Testis (tissue), 3 donors: ENCODE data around the gene LMOD2. TPM values are rescaled to one million over a fixed set of nuclear protein-coding genes. Genes with fewer than 3 reads are reported as not detected.

ENCODE experiments used
- DNase-seq: peaks from one replicate; pipeline ENCODE4 v3.0.0-alpha.2; 2019
- H3K27ac ChIP-seq, 2 donors: fragments of 200-600 bp; sonication (generic); one replicate each; pipeline ENCODE4 v1.5.1; 2019
- H3K27me3 ChIP-seq: fragments of 200-600 bp; sonication (generic); one replicate; pipeline ENCODE4 v1.5.1; 2019
- H3K36me3 ChIP-seq: fragments of 200-600 bp; sonication (generic); one replicate; pipeline ENCODE4 v1.5.1; 2017; ENCODE audit warnings: low read depth; ENCODE audit errors: missing control alignments
- H3K4me1 ChIP-seq: fragments of 200-600 bp; sonication (generic); one replicate; pipeline ENCODE4 v1.5.1; 2019
- H3K4me3 ChIP-seq, 2 donors: fragments of 200-600 bp; sonication (generic); one replicate each; pipeline ENCODE4 v1.5.1; 2017 to 2019
- H3K9me3 ChIP-seq: fragments of 200-600 bp; sonication (generic); one replicate; pipeline ENCODE4 v1.5.1; 2017
- POLR2A ChIP-seq: fragments of 450-650 bp; IDR thresholded peaks from one replicate; pipeline ENCODE4 v1.6.1; 2017; ENCODE audit warnings: antibody characterized with exemption, mild to moderate bottlenecking, moderate library complexity
- WGBS, 2 donors: methylation state at CpG; one replicate each; pipeline ENCODE4 v1.1.5; 2018; 5-methylcytosine and 5-hydroxymethylcytosine counted together
- intact Hi-C: fragments of 100-400 bp; cut with DNase I; formaldehyde crosslinking; loops from one replicate; pipeline ENCODE4 v1.15.1; 2023; ENCODE audit warnings: low total_unique reads
- polyA plus RNA-seq: library from polyadenylated mRNA; stranded (reverse); fragments of 350-450 nt; fragmentation: Illumina TruSeq; extraction: RNeasy Lipid Tissue Mini Kit (QIAGEN cat#74804); gene quantifications from one replicate; pipeline ENCODE4 v1.2.3, GENCODE V29; 2014; ENCODE audit warnings: low read depth, low replicate concordance; ENCODE audit not compliant: insufficient read depth
- total RNA-seq, 2 donors: library from RNA; depleted of rRNA; stranded (reverse); fragments of >200 nt; gene quantifications; one replicate each; pipeline ENCODE4 v1.2.3, GENCODE V29; 2016
- TF ChIP-seq, protein P1 (sequence below), 3 experiments: fragments of 450-650 bp in 2 of 3; fragments of 200-600 bp in 1 of 3; sonication (generic) in 1 of 3; IDR thresholded peaks; one replicate each; pipeline ENCODE4 v1.5.1; 2016 to 2019; ENCODE audit warnings: antibody characterized with exemption in 3 of 3, mild to moderate bottlenecking in 2 of 3, moderate library complexity in 1 of 3

LMOD2 gene
- total and polyA plus RNA-seq, 3 donors from 2014 or later = 0.19 to 3.6 (median 0.39) TPM

DNA sequence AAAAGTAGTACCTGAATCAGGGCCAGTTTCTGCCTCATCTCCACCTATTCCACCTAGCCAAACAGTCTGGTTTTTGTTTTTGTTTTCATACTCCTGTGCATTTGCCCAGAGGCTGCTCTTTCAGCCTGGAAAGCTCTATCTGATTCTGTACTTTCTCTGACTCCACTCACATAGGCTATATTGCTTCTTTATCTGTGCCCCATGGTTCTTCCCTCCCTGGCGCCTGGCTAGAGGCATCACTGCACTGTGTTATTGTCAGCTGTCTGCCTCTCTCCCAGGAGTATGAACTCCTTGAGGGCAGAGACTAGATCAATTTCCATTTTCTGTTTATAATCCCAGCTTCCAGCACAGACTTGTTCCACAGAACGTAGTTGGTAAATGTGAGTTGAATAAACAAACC, 5.1 kb upstream of the LMOD2 start:
- WGBS, 2 donors = 78 to 79% methylated on average over 2 of the region's 2 CpGs
- H3K36me3 ChIP-seq = no peaks in the 10 kb centered on the region
- intact Hi-C loops = no loop called here
- no peaks in the 10 kb centered on the region for H3K9me3 ChIP-seq
- H3K4me1 ChIP-seq = peaks cover 3% of the 10 kb centered on the region
- DNase-seq = no peak
- no peak overlapping the region for H3K4me3 ChIP-seq
- H3K27me3 ChIP-seq = no peaks in the 10 kb centered on the region
- no peak overlapping the region for H3K27ac ChIP-seq
- TF ChIP-seq, protein P1, sequence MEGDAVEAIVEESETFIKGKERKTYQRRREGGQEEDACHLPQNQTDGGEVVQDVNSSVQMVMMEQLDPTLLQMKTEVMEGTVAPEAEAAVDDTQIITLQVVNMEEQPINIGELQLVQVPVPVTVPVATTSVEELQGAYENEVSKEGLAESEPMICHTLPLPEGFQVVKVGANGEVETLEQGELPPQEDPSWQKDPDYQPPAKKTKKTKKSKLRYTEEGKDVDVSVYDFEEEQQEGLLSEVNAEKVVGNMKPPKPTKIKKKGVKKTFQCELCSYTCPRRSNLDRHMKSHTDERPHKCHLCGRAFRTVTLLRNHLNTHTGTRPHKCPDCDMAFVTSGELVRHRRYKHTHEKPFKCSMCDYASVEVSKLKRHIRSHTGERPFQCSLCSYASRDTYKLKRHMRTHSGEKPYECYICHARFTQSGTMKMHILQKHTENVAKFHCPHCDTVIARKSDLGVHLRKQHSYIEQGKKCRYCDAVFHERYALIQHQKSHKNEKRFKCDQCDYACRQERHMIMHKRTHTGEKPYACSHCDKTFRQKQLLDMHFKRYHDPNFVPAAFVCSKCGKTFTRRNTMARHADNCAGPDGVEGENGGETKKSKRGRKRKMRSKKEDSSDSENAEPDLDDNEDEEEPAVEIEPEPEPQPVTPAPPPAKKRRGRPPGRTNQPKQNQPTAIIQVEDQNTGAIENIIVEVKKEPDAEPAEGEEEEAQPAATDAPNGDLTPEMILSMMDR (IDR thresholded peaks at IDR 0.05) = no peak
- TF ChIP-seq POLR2A = no peak

DNA sequence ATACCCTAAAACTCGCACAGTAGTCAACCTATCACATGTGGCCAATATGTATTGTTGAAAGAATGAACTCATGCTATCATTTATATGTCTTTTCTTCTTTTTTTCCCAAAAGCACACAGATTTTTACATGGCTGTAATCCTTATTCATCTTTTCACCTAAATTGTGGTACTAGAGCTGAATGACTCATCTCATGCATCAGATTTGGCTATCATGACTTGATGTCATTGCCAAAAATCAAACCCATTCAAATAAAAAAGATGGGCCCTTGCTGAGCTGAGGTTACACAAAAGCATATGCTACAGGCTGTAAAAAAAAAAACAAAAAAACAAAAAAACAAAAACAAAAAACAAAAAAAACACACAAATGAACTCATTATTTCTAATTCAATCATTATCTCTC, 3.3 kb upstream of the LMOD2 start:
- TF ChIP-seq POLR2A = no peak
- TF ChIP-seq, protein P1 (IDR thresholded peaks at IDR 0.05) = no peak
- intact Hi-C loops = no loop called here
- no peaks in the 10 kb centered on the region for H3K27me3 ChIP-seq
- H3K4me1 ChIP-seq = no peaks in the 10 kb centered on the region
- H3K4me3 ChIP-seq = no peak overlapping the region
- DNase-seq = no peak
- 93 to 100% methylated on average over 1 of the region's 1 CpG for WGBS, 2 donors
- H3K36me3 ChIP-seq = no peaks in the 10 kb centered on the region
- no peak overlapping the region for H3K27ac ChIP-seq
- no peaks in the 10 kb centered on the region for H3K9me3 ChIP-seq

DNA sequence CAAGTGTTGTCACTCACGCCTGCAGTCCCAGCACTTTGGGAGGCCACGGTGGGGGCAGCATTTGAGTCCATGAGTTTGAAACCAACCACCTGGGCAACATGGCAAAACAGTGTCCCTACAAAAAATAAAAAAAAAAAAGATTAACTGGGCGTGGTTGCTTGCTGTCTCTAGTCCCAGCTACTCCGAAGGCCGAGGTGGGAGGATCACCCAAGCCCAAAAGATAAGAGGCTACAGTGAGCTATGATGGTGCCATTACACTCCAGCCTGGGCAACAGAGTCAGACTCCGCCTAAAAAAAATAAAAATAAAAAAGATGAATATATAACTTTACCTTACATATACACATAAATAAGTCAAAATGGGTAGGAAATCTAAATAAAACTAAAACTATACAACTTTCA, 2.5 kb upstream of the LMOD2 start:
- TF ChIP-seq, protein P1 (IDR thresholded peaks at IDR 0.05) = no peak
- Histone ChIP-seq H3K4me3 (no peak overlapping the region), H3K27me3 (no peaks in the 10 kb centered on the region), H3K9me3 (no peaks in the 10 kb centered on the region), H3K27ac (no peak overlapping the region), H3K4me1 (no peaks in the 10 kb centered on the region), H3K36me3 (no peaks in the 10 kb centered on the region)
- intact Hi-C loops = no loop called here
- WGBS, 2 donors = 82 to 88% methylated on average over 6 of the region's 6 CpGs
- DNase-seq = no peak

DNA sequence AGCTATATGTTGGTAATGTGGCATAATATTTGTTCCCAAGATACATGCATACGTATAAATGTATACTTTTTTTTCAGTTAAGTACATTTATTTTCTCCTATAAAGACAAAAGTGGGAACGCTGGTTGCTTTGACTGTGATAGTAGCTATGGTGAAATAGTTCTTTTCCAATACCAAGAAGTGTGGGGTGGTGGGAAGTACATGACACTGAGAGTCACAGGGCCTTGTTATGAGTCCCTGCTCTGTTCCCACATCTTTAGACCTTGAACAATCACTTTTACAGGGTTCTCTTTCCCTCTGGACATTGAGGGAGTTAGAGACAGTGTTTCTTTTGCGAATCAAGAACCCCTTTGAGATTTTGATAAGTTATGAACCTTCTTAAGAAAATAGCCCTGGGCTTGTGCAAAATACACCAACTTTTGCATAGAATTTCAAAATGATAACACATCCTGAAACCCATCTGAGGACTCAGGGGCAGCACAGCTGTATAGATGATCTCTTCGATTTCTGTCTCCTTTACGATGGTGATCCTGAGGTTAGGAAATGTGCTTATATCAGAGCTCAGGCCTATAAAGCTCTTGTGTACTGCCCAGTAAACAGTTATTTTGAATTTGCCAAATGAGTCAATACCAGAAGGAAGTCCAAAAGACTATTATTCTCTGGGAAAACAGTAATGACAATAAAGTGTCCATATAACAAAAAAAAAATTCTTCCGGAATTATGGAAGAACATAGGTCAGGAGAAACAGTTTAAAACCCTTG, 1.1 kb downstream of the LMOD2 start:
- no peaks in the 10 kb centered on the region for H3K4me1 ChIP-seq
- intact Hi-C loops = no loop called here
- H3K36me3 ChIP-seq = no peaks in the 10 kb centered on the region
- 84% methylated on average over 6 of the region's 6 CpGs for WGBS, 2 donors
- TF ChIP-seq, protein P1 (IDR thresholded peaks at IDR 0.05) = no peak
- TF ChIP-seq POLR2A = no peak
- no peaks in the 10 kb centered on the region for H3K9me3 ChIP-seq
- H3K27me3 ChIP-seq = no peaks in the 10 kb centered on the region
- no peak for DNase-seq
- no peak overlapping the region for H3K4me3 ChIP-seq
- H3K27ac ChIP-seq = no peak overlapping the region

DNA sequence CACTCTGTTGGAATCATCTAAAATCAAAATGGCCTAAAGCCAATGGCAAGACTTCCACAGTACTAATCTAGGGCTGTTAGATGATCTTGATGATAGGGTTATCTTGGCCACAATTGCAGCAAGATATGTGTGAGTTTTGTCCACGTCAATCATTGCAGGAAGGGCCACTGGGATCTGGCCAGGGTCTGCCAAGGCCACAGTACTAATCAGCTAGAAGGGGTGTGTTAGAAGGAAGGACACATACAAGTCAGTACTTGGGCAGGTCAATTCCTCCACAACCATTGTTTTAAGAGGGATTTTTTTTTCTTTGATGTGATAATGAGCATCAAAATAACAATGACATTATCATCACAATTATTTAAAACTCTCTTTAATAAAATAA, 1.6 kb downstream of the LMOD2 start:
- TF ChIP-seq, protein P1 (IDR thresholded peaks at IDR 0.05) = no peak
- no peak for TF ChIP-seq POLR2A
- WGBS, 2 donors = 50 to 69% methylated on average over 1 of the region's 1 CpG
- no peak for DNase-seq
- Histone ChIP-seq H3K27me3 (no peaks in the 10 kb centered on the region), H3K9me3 (no peaks in the 10 kb centered on the region), H3K4me1 (no peaks in the 10 kb centered on the region), H3K4me3 (no peak overlapping the region), H3K27ac (no peak overlapping the region), H3K36me3 (no peaks in the 10 kb centered on the region)
- intact Hi-C loops = no loop called here
